ENCODE measurements around the gene KCNN2. TPM values are rescaled to one million over a fixed set of nuclear protein-coding genes. Genes with fewer than 3 reads are reported as not detected.

KCNN2 gene
- polyA plus RNA-seq, 1 experiment: 4.6 TPM

DNA sequence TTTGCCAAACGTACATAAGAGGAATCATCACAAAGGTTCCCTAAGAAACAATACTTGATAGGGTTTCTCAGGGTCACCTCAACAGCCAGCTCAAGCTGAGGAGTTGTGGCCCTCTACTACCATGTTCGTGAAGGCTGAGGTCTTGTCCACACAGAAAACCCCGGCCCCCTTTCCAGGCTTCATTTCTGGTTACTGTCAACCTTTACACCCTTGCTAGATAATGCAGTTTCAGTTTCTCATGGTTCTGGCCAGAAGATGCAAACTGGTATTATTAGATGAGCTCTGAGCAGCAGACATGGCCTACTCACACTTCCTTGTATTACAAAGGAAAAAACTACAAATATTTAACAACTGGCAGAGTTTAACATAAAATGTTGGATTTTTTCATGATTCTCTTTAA, 22.8 kb upstream of the KCNN2 start:
- POLR2A ChIA-PET: no interaction called here
- DNase-seq (ENCODE audit: low read depth): no peak
- TF ChIP-seq CTCF (IDR thresholded peaks at IDR 0.05; ENCODE audit: insufficient read depth, low read depth, low read length): no peak
- H3K4me3 ChIP-seq (ENCODE audit: low read depth, low read length): no peak overlapping the region
- H3K36me3 ChIP-seq (ENCODE audit: control insufficient read depth, insufficient read depth, low read length): no peaks in the 10 kb centered on the region
- no peaks in the 10 kb centered on the region for H3K27me3 ChIP-seq (ENCODE audit: control insufficient read depth, insufficient read depth, low read length)
- CTCF ChIA-PET: interaction anchor here (1.6 kb wide), 1 partner anchor 108 kb away, joined by 3 read pairs; no protein-coding TSS in a partner anchor

DNA sequence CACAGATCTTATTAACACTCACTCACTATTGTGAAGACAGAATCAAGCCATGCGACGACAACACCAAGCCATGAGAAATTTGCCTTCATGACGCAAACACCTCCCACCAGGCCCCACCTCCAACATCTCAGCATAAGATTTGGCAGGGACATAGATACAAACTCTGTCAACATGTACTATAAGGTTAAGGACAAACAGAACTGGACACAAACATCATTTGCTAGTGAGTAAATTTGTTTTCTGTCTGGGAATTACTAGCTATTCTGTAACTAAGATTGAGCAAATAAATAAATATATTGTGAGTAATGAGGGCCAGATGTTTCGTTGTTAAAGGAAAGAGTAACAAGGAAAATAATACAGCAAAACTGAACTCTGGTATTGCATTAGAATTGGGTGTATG, 15.7 kb upstream of the KCNN2 start:
- ChIA-PET POLR2A (interaction anchor here (0.7 kb wide), 1 partner anchor 1642 kb away, joined by 3 read pairs; no protein-coding TSS in a partner anchor), CTCF (no interaction called here)
- Histone ChIP-seq H3K27me3 (ENCODE audit: control insufficient read depth, insufficient read depth, low read length) (no peaks in the 10 kb centered on the region), H3K36me3 (ENCODE audit: control insufficient read depth, insufficient read depth, low read length) (no peaks in the 10 kb centered on the region), H3K4me3 (ENCODE audit: low read depth, low read length) (no peak overlapping the region)
- DNase-seq (ENCODE audit: low read depth): no peak
- no peak for TF ChIP-seq CTCF (IDR thresholded peaks at IDR 0.05; ENCODE audit: insufficient read depth, low read depth, low read length)

DNA sequence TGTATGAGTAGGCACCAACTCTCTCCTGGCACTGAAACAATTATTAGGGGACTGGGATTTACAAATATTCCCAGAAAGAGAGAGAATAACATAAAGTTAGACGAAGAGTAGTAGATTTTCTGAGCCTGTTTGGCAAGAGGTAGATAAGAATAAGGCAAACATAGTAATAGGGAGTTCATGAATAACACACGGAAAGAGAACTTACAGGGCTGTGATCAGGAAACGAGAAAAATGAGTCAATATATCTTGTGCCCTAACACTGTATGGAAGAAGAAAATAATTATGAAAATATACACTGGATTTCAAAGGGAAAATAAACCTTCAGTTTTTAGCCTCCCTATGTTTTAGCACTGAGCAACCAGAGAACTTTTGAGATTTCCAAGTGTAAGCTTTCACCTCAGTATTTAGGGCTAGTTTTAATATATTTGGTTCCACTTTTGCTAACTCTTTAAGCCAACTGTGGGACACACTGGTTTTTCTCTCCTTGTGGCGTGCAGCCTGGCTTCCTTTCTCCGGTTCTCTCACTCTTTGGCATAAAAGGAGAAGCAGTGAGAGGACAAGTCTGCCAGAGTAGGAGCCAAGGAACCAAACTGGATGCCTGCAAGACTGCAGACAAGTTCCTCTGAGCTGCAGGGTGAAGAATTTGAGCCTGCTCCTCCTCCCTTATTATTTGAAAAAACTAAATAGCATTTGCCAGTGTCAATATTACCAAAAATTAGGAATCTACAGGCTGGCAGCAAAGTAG, 6.6 kb upstream of the KCNN2 start:
- H3K27me3 ChIP-seq (ENCODE audit: control insufficient read depth, insufficient read depth, low read length): no peaks in the 10 kb centered on the region
- CTCF ChIA-PET: interaction anchor here (0.8 to 1.3 kb wide), 2 partner anchors 38 to 95 kb away, joined by 3 to 5 read pairs; no protein-coding TSS in a partner anchor
- DNase-seq (ENCODE audit: low read depth): no peak
- no peaks in the 10 kb centered on the region for H3K36me3 ChIP-seq (ENCODE audit: control insufficient read depth, insufficient read depth, low read length)
- POLR2A ChIA-PET: no interaction called here
- TF ChIP-seq CTCF (IDR thresholded peaks at IDR 0.05; ENCODE audit: insufficient read depth, low read depth, low read length): no peak
- H3K4me3 ChIP-seq (ENCODE audit: low read depth, low read length): no peak overlapping the region

- ChIA-PET CTCF (interaction anchor here (0.7 to 6.2 kb wide), 15 partner anchors 23 to 679 kb away, joined by 3 to 104 read pairs (median 4); no protein-coding TSS in a partner anchor), POLR2A (no interaction called here)
- H3K4me3 ChIP-seq (ENCODE audit: low read depth, low read length): no peak overlapping the region
- DNase-seq (ENCODE audit: low read depth): no peak
- peak; percentile 28; the same call in 1 of the 2 replicates for TF ChIP-seq CTCF (IDR thresholded peaks at IDR 0.05; ENCODE audit: insufficient read depth, low read depth, low read length)
- no peaks in the 10 kb centered on the region; the same call in 1 of the 2 replicates for H3K27me3 ChIP-seq (ENCODE audit: control insufficient read depth, insufficient read depth, low read length)
- no peaks in the 10 kb centered on the region for H3K36me3 ChIP-seq (ENCODE audit: control insufficient read depth, insufficient read depth, low read length)
Measured at GRCh38 chr5:114358329-114358728, 3.5 kb upstream of the KCNN2 start.

- Histone ChIP-seq H3K27me3 (ENCODE audit: control insufficient read depth, insufficient read depth, low read length) (no peaks in the 10 kb centered on the region; the same call in none of the 2 replicates), H3K36me3 (ENCODE audit: control insufficient read depth, insufficient read depth, low read length) (no peaks in the 10 kb centered on the region), H3K4me3 (ENCODE audit: low read depth, low read length) (peak overlapping the region; percentile 62)
- DNase-seq (ENCODE audit: low read depth): no peak
- CTCF ChIA-PET: interaction anchor here (0.5 to 6.2 kb wide), 4 partner anchors 43 to 336 kb away, joined by 3 to 104 read pairs (median 3); no protein-coding TSS in a partner anchor
- POLR2A ChIA-PET: no interaction called here
- TF ChIP-seq CTCF (IDR thresholded peaks at IDR 0.05; ENCODE audit: insufficient read depth, low read depth, low read length): no peak
Measured at GRCh38 chr5:114360357-114360756, 1.5 kb upstream of the KCNN2 start.
